Panc1 (cell line): Measurements from ENCODE around the gene PGS1. TPM values are rescaled to one million over a fixed set of nuclear protein-coding genes. Genes with fewer than 3 reads are reported as not detected.

Experiments
- ATAC-seq: fragments of 200-7000 bp; cut with Tn5 transposase; 2 replicates; pipeline ENCODE4 v1.9.1; 2020; ENCODE audit warnings: mild to moderate bottlenecking, moderate library complexity
- BruUV-seq: library from RNA; stranded (reverse); fragments of 400-500 nt; replicated peaks from 2 replicates; lab custom pipeline; 2021; lab: Mats Ljungman, UMichigan
- CTCF ChIA-PET: fragments of 300-600 bp; sonication (Branson Sonifier 250); formaldehyde crosslinking; loops from one replicate; lab custom pipeline; 2022; ENCODE audit warnings: antibody characterized with exemption; lab: Charles Lee
- POLR2A ChIA-PET: fragments of 300-600 bp; sonication (Branson Sonifier 250); formaldehyde crosslinking; loops from one replicate; lab custom pipeline; 2022; ENCODE audit warnings: antibody characterized with exemption; lab: Charles Lee
- DNase-seq: peaks from one replicate; pipeline ENCODE4 v3.0.0-alpha.2; 2010; ENCODE audit warnings: low read depth, low spot score
- H3K27ac ChIP-seq: 2 replicates; pipeline ENCODE4 v1.5.1; 2011; ENCODE audit warnings: mild to moderate bottlenecking, low read length, inconsistent platforms
- H3K27me3 ChIP-seq: fragments of 200-500 bp; sonication (Bioruptor generic); 2 replicates; pipeline ENCODE4 v1.6.0; 2014; ENCODE audit warnings: low read length, inconsistent platforms; ENCODE audit not compliant: control insufficient read depth, insufficient read depth
- H3K36me3 ChIP-seq: fragments of 200-500 bp; sonication (Bioruptor generic); 2 replicates; pipeline ENCODE4 v1.5.1; 2014; ENCODE audit warnings: inconsistent platforms, mild to moderate bottlenecking, low read length, moderate library complexity; ENCODE audit not compliant: control insufficient read depth, insufficient read depth
- H3K4me1 ChIP-seq: 2 replicates; pipeline ENCODE4 v1.5.1; 2011; ENCODE audit warnings: inconsistent platforms, mild to moderate bottlenecking, low read length, moderate library complexity; ENCODE audit not compliant: control insufficient read depth, insufficient read depth
- H3K4me3 ChIP-seq, 2 experiments: 2 replicates each; pipeline ENCODE4 v1.5.1; 2011 to 2012; ENCODE audit warnings: low read depth in 2 of 2, low read length in 2 of 2, mild to moderate bottlenecking in 2 of 2, inconsistent platforms in 1 of 2, moderate library complexity in 1 of 2
- H3K9me3 ChIP-seq: fragments of 200-500 bp; sonication (Bioruptor generic); 2 replicates; pipeline ENCODE4 v1.5.1; 2014; ENCODE audit warnings: low read depth, mild to moderate bottlenecking, inconsistent platforms, low read length, moderate library complexity; ENCODE audit not compliant: control insufficient read depth, insufficient read depth
- POLR2AphosphoS5 ChIP-seq: IDR thresholded peaks from 2 replicates; pipeline ENCODE4 v1.6.1; 2012; ENCODE audit warnings: mild to moderate bottlenecking, low read depth, low read length, moderate library complexity
- SIN3A ChIP-seq: IDR thresholded peaks from 2 replicates; pipeline ENCODE4 v1.6.1; 2012; ENCODE audit warnings: low read depth, mild to moderate bottlenecking, low read length, moderate library complexity, borderline replicate concordance; ENCODE audit not compliant: insufficient read depth
- TCF7L2 ChIP-seq: IDR thresholded peaks from 2 replicates; pipeline ENCODE4 v1.6.1; 2011; ENCODE audit warnings: mild to moderate bottlenecking, low read depth, low read length, inconsistent platforms
- in situ Hi-C: cut with HindIII; loops from 2 replicates; pipeline ENCODE4 v1.10.0; 2016; ENCODE audit warnings: low sequenced_read_pairs, low pct_unique_long_range_greater_than_20kb
- intact Hi-C: fragments of 100-400 bp; cut with micrococcal nuclease; formaldehyde crosslinking; loops from one replicate; pipeline ENCODE4 v1.10.0; 2022; ENCODE audit not compliant: unreplicated experiment
- total RNA-seq: library from RNA; stranded (reverse); gene quantifications from one replicate; pipeline ENCODE4 v1.2.1, GENCODE V29; 2021; ENCODE audit not compliant: unreplicated experiment
- TF ChIP-seq, protein P1 (sequence below): fragments of 450-650 bp; IDR thresholded peaks from 2 replicates; pipeline ENCODE4 v1.5.1; 2017; ENCODE audit warnings: mild to moderate bottlenecking
- TF ChIP-seq, protein P2 (sequence below), 2 experiments: IDR thresholded peaks; 2 replicates each; pipeline ENCODE4 v1.6.1; 2011 to 2012; ENCODE audit warnings: low read depth in 2 of 2, control low read depth in 1 of 2, low read length in 1 of 2, mild to moderate bottlenecking in 1 of 2, moderate library complexity in 1 of 2; ENCODE audit not compliant: insufficient read depth in 1 of 2

PGS1 gene
- total RNA-seq, 1 experiment from 2014 or later: 47.5 TPM

DNA sequence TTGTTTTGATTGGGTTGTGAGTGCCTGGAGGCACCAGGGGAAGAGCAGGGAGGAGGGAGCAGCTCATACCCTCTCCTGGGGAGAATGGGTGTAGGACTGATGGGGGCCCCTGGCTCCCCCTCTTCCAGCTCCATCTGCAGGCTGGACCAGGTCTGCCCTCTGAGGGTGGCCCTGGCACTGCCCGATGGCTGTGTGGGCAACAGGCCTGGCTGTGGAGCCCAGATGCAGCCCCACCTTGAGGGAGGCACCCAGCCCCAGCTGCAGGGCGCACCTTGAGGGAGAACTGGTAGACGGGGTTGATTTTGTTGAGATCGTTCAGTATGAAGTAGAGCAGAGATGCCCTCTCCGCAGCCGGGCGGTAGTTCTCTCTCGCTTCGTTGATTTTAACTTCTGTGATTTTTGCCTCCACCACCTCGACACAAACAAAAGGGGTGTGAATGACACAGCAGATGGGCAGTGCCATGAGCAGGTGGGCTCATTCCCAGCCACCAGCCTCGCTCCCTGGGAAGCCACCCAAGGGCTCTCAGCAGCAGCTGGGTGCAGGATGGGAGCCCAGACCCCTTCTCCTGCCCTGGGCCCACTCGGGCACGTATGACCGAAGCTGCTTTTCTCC, 71.6 kb downstream of the PGS1 start:
- H3K27me3 ChIP-seq: no peaks in the 10 kb centered on the region
- ATAC-seq (no peak), DNase-seq (no peak)
- H3K4me3 ChIP-seq: no peak overlapping the region
- no peaks in the 10 kb centered on the region for H3K4me1 ChIP-seq
- POLR2A ChIA-PET: interaction anchor here (0.7 kb wide), 1 partner anchor 66 kb away, joined by 3 read pairs; no protein-coding TSS in a partner anchor
- no peaks in the 10 kb centered on the region for H3K9me3 ChIP-seq
- TF ChIP-seq TCF7L2 (no peak), POLR2AphosphoS5 (no peak), SIN3A (no peak)
- TF ChIP-seq, protein P1, sequence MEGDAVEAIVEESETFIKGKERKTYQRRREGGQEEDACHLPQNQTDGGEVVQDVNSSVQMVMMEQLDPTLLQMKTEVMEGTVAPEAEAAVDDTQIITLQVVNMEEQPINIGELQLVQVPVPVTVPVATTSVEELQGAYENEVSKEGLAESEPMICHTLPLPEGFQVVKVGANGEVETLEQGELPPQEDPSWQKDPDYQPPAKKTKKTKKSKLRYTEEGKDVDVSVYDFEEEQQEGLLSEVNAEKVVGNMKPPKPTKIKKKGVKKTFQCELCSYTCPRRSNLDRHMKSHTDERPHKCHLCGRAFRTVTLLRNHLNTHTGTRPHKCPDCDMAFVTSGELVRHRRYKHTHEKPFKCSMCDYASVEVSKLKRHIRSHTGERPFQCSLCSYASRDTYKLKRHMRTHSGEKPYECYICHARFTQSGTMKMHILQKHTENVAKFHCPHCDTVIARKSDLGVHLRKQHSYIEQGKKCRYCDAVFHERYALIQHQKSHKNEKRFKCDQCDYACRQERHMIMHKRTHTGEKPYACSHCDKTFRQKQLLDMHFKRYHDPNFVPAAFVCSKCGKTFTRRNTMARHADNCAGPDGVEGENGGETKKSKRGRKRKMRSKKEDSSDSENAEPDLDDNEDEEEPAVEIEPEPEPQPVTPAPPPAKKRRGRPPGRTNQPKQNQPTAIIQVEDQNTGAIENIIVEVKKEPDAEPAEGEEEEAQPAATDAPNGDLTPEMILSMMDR: no peak
- TF ChIP-seq, protein P2, sequence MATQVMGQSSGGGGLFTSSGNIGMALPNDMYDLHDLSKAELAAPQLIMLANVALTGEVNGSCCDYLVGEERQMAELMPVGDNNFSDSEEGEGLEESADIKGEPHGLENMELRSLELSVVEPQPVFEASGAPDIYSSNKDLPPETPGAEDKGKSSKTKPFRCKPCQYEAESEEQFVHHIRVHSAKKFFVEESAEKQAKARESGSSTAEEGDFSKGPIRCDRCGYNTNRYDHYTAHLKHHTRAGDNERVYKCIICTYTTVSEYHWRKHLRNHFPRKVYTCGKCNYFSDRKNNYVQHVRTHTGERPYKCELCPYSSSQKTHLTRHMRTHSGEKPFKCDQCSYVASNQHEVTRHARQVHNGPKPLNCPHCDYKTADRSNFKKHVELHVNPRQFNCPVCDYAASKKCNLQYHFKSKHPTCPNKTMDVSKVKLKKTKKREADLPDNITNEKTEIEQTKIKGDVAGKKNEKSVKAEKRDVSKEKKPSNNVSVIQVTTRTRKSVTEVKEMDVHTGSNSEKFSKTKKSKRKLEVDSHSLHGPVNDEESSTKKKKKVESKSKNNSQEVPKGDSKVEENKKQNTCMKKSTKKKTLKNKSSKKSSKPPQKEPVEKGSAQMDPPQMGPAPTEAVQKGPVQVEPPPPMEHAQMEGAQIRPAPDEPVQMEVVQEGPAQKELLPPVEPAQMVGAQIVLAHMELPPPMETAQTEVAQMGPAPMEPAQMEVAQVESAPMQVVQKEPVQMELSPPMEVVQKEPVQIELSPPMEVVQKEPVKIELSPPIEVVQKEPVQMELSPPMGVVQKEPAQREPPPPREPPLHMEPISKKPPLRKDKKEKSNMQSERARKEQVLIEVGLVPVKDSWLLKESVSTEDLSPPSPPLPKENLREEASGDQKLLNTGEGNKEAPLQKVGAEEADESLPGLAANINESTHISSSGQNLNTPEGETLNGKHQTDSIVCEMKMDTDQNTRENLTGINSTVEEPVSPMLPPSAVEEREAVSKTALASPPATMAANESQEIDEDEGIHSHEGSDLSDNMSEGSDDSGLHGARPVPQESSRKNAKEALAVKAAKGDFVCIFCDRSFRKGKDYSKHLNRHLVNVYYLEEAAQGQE (IDR thresholded peaks at IDR 0.05; ENCODE audit: insufficient read depth in 1 of 2, low read depth in 2 of 2, low read length in 1 of 2): no peak
- CTCF ChIA-PET: interaction anchor here (0.6 kb wide), 1 partner anchor 1116 kb away, joined by 3 read pairs; no protein-coding TSS in a partner anchor
- in situ Hi-C loops (no loop called here), intact Hi-C loops (no loop called here)
- no peak overlapping the region for H3K27ac ChIP-seq
- no peaks in the 10 kb centered on the region for H3K36me3 ChIP-seq
- no TSS peak for BruUV-seq

DNA sequence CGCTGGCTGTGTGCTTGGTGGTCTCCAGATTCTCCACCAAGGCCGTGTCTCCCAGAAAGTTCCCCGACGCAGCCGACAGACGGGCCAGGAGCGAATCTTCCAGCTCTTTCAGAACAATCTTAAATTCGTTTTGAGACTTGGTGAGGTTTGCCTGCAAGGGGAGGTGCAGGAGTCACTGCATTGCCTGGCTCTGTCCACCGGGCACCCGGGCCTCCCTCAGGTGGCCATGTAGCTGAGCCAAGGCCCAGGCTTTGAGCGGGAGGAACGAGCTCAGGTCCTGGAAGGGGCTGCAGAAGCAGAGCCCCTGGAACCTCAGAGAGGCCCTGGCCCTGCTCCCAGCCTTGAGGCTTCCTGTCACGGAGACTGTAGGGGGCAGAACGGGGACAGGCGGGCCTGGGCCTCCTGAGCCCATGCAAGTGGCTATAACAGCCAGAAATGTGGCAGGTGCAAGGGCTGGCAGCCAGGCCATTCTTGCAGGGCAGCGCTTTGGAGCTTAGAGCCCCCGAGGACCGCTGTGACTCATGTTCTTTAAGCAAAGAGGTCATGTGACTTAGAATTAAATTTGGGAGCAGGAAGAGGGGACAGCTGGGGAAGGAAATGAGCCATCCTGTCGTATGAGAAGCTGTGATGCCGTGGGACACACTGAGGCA, 72.4 kb downstream of the PGS1 start:
- DNase-seq: no peak
- intact Hi-C loops (no loop called here), in situ Hi-C loops (no loop called here)
- no peak overlapping the region for H3K4me3 ChIP-seq
- POLR2A ChIA-PET: interaction anchor here (0.7 kb wide), 1 partner anchor 66 kb away, joined by 3 read pairs; no protein-coding TSS in a partner anchor
- peak; percentile 32; the same call in 1 of the 2 replicates for ATAC-seq
- CTCF ChIA-PET: interaction anchor here (0.6 kb wide), 1 partner anchor 1115 kb away, joined by 3 read pairs; no protein-coding TSS in a partner anchor
- H3K27me3 ChIP-seq: no peaks in the 10 kb centered on the region
- TF ChIP-seq, protein P1: no peak
- TF ChIP-seq, protein P2 (IDR thresholded peaks at IDR 0.05; ENCODE audit: insufficient read depth in 1 of 2, low read depth in 2 of 2, low read length in 1 of 2): no peak
- TF ChIP-seq POLR2AphosphoS5 (no peak), TCF7L2 (no peak), SIN3A (no peak)
- no peaks in the 10 kb centered on the region for H3K4me1 ChIP-seq
- BruUV-seq: no TSS peak
- H3K36me3 ChIP-seq: no peaks in the 10 kb centered on the region
- H3K9me3 ChIP-seq: no peaks in the 10 kb centered on the region
- H3K27ac ChIP-seq: no peak overlapping the region
